Endometrial microvascular endothelial cells (primary cell): Measurements from ENCODE around the gene ZNF229. TPM values are rescaled to one million over a fixed set of nuclear protein-coding genes. Genes with fewer than 3 reads are reported as not detected.

Experiments
- total RNA-seq: library from RNA; depleted of rRNA; stranded (reverse); fragments of >200 nt; gene quantifications from one replicate; pipeline ENCODE4 v1.2.3, GENCODE V29; 2015; ENCODE audit errors: inconsistent ontology term

ZNF229 gene
- total RNA-seq, 1 donor from 2014 or later: 3.9 TPM

Other genes with a start within 250 kb of the ZNF229 start
- gene ZNF227, start 235.9 kb downstream of the ZNF229 start, total RNA-seq: 11.8 TPM
- gene ZNF233, start 188.6 kb downstream of the ZNF229 start, total RNA-seq: 0.09 TPM
- 1.4 TPM for gene ZNF235, start 143.4 kb downstream of the ZNF229 start, total RNA-seq
- 2.2 TPM for gene ZNF112, start 91.8 kb downstream of the ZNF229 start, total RNA-seq
- gene ZNF285, start 46.9 kb downstream of the ZNF229 start, total RNA-seq: 2.1 TPM
- gene ZNF180, start 52.0 kb upstream of the ZNF229 start, total RNA-seq: 5.8 TPM
- not detected for gene CEACAM20, start 81.2 kb upstream of the ZNF229 start, total RNA-seq
- gene IGSF23, start 165.1 kb upstream of the ZNF229 start, total RNA-seq: not detected
- gene PVR, start 195.4 kb upstream of the ZNF229 start, total RNA-seq: 342 TPM
- gene CEACAM19, start 223.0 kb upstream of the ZNF229 start, total RNA-seq: 2.9 TPM